RPMI7951 (cell line): ENCODE results near the gene OXSR1. TPM values are rescaled to one million over a fixed set of nuclear protein-coding genes. Genes with fewer than 3 reads are reported as not detected.
"Not testable (repeated sequence)": the region's sequence is repeated elsewhere in the genome, so short reads cannot be mapped to it uniquely, and the experiment has no call there.

Experiments used
- DNase-seq: peaks from one replicate; pipeline ENCODE4 v3.0.0-alpha.2; 2012; ENCODE audit warnings: low read depth
- total RNA-seq: library from RNA; depleted of rRNA; stranded (reverse); fragments of >200 nt; shearing (Covaris generic); gene quantifications from 2 replicates; pipeline ENCODE4 v1.2.3, GENCODE V29; 2014

The OXSR1 gene
- total RNA-seq, 1 experiment from 2014 or later = 58.8 TPM

DNA sequence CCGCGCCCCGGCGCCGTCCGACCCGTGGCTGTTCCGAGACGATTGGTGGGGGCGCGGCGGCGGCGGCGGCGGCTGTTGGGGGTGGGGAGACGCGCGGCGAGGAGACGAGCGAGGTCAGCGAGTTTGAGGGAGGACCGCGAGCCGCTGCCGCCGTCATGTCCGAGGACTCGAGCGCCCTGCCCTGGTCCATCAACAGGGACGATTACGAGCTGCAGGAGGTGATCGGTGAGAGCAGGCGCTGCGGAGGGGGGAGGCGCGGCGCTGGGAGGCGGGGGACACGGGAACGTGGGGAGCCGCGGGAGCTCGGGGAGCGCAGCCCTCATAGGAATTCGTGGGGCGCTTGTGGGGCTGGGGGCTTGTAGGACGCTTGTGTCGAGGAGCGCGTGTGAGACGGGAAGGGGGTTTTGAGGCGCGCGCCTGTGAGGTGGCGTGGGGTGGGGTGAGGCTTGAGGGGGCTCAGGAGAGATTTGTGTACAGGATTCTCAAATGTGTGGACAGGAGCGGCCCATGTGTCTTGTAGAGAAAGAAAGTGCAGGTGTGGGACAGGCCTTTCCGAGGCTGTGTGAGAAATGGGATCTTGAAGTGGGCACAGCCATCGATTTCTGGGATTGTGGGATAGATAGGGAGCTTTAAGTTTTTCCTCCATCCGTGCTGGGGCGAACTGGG, 518 bp downstream of the OXSR1 start:
- DNase-seq = peak; percentile 20

DNA sequence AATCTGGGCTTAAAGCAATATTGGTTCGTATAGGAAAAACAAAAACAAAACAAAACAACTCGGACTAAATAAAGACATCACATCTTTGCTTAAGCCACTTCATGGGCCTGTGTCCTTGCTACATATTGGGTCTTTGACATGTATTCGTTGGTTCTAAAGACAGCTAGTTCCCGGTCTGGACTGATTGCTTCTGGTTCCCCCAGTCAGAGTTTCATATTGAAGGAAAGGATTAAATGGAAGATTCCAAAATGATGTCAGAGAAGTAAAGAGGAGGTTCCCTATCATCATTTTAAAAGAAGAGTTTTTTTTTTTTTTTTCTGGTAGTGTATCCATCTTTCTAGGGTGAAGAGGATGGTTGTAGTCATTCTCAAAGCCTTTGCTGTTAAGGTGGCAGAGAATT, 2.3 kb downstream of the OXSR1 start:
- DNase-seq = peak; percentile 11

DNA sequence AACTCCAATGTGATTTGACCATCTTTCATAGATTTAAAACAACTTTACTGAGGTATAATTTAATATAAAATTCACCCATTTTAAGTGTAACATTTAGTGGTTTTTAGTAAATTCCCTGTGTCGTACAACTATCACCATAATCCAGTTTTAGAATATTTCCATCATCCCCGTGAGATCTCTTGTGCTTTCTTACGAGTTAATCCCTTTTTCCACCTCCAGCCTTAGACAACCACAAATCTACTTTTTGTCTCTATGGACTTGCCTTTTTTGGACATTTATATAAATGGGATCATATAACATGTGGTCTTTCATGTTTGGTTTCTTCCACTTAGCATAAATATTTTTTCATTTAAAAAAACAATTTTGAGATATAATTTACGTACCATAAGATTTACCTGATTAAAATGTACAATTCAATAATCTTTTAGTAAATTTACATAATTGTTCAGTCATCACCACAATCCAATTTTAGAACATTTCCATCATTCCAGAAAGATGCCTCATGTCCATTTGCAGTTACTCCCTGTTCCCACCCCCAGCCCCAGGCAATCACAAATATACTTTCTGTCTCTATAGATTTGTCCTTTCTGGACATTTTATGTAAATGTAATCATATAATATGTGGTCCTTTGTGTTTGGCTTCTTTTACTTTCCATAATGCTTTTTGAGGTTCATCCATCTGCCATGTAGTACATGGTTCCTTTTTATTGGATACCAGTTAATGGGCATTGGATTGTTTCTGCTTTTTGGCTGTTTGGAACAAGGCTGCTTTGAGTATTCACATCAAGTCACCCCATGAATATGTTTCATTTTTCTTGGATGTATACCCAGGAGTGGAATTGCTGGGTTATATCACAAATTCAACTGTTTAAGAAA, 3.1 kb downstream of the OXSR1 start:
- DNase-seq = peak; percentile 83

GRCh38 chr3:38169027-38169317, 3.6 kb downstream of the OXSR1 start:
- DNase-seq = peak; percentile 72

DNA sequence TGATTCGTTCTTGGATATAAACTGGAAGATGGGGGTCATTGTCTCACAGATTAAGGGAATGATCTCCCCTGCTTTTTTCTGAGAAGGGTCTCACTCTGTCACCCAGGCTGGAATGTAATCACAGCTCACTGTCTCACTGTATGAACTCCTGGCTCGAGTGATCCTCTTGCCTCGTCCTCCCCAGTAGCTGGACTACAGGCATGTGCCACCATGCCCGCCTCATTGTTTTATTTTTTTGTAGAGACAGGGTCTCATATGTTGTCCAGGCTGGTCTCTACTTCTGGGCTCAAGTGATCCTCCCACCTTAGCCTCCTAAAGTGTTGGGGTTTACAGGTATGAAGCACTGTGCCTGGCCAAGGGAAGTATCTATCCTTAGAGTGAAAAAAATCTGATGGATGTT, 5.4 kb downstream of the OXSR1 start:
- DNase-seq = no peak

DNA sequence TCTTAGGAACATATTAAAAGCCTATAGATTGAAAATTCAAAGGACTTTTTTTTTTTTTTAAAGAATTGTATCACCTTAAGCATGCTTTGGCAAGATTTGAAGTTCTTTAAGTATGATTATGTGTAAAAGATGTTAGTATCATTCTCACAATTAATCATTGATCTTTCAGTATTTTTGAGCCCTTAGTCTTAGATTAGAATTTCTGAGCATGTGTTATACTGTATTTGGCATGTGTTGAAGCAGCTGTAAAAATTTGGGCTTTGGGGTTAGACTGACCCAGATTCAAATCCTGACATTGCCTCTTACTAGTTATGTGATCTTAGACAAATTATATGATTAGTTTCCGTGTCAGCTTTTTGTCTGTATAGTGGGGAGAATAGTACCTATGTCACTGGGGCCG, 6.3 kb downstream of the OXSR1 start:
- DNase-seq = no peak

- DNase-seq = no peak
Measured at GRCh38 chr3:38173834-38174418, 8.6 kb downstream of the OXSR1 start.

DNA sequence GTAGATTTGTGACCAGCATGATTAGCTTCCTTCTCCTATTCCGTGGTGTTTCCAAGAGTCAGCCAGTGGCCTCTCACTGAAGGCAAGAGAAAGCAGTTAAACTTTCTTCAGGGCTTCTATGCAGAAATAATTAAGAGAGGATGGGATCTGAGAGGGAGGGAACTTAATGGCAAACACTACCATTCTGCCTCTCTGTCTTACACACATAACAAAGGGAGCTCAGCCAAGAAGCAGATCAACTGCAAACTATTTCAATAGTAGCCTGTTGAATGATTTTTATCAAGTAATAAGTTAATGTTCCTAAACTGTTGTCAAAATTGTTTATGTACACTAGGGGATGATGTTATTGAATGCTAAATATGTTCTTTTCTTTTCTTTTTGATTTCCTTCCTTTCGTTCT, 11.8 kb downstream of the OXSR1 start:
- no peak for DNase-seq

GRCh38 chr3:38186781-38187180, 21.4 kb downstream of the OXSR1 start:
- DNase-seq = no peak

DNA sequence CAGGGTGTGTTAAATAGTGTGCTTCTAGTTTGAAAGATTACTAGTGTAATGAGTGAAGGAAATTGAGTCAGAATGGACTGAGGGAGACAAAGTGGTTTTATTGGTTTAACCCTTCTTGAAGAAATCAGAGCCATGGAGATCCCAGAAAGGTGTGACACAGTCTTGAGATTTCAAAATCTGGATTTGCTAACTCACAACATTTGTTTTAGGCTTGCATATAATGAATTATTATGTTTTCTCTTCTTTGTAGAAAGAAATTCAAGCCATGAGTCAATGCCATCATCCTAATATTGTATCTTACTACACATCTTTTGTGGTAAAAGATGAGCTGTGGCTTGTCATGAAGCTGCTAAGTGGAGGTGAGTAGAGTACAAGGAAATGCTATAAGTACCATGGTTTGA, 25.1 kb downstream of the OXSR1 start:
- no peak for DNase-seq

DNA sequence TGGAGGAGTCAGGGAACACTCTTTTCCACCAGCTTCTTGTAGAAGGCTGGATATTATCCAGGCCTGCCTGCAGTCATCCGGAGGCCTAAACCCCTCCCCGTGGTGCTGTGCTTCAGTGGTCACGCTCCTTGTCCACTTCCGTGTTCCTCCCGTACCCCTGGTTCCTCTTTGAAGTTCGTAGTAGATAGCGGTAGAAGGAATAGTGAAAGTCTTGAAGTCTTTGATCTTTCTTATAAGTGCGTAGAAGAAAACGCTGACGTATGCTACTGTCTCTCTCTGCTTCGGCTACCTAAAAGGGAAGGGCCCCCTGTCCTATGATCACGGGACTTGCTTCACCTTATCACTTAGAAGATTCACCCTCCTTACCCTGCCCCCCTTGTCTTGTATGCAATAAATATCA, 37.6 kb downstream of the OXSR1 start:
- not testable (repeated sequence) for DNase-seq

DNA sequence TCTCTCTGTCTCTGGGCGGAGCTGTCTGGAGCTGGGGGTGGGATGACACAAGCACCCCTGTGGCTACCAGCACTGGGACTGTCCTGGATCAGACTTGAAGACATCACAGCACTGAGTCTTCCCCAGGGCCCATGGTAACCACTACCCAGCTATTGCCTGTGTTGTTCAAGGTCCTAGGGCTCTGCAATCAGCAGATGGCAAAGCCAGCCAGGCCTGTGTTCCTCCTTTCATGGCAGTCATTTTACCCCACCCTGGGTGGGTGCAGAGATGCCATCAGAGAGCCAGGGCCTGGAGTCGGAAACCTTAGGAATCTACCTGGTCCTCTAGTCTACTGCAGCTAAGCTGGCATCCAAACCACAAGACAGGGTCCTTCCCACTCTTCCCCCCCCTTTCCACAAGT, 38.4 kb downstream of the OXSR1 start:
- no peak for DNase-seq

GRCh38 chr3:38204599-38205471, 39.5 kb downstream of the OXSR1 start:
- no peak for DNase-seq

- no peak for DNase-seq
Measured at GRCh38 chr3:38205472-38205805, 40.1 kb downstream of the OXSR1 start.

DNA sequence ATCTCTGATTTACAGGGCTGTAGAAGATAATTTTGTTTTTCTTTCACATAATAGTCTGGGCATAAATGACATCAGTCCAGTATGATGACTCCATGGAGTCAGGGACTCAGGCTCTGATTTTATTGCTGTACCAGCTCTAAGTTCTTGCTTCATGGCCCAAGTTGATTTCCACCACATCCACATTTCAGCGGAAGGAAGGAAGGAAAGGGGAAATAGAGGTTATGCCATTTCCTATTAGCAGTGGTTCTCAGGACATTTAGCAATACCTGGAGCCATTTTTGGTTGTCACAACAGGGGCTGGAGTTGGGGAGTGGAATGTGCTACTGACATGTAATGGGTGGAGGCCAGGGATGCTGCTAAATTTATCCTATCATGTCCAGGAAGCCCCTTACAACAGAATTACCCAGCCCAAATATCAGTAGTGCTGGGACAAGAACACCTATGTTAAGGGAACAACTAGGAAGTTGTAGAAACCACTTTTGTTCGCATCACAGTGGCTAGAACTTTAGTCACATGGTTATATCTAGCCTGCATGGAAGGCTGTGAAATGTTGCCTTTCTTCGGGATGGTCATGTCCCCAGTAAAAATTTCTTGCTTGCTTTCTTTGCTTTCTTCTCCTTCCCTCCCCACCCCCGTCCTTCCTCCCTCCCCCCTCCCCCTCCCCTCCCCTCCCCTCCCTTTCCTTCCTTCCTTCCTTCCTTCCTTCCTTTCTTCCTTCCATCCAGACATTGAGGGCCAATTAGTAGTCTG, 42.1 kb downstream of the OXSR1 start:
- DNase-seq = no peak

GRCh38 chr3:38210141-38210757, 44.9 kb downstream of the OXSR1 start:
- no peak for DNase-seq

DNA sequence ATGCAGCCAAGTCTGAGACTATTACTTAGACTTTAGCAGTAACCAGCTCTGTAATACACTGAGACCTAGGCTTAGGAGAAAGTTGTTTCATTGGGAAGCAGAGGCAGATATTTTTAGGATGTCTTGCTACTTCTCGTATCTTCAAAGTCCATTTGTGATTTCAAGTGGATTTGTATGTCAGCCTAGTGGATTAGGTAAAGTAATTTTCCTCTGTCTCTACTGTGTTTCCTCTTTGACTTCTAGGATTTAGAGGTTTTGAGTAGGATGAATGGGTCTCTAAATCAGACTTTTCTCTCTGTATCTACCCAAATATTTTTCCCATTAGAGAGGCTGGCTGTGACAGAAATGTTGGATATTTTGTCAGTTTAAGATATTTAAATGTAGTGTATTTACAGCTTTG, 46.8 kb downstream of the OXSR1 start:
- DNase-seq = no peak

DNA sequence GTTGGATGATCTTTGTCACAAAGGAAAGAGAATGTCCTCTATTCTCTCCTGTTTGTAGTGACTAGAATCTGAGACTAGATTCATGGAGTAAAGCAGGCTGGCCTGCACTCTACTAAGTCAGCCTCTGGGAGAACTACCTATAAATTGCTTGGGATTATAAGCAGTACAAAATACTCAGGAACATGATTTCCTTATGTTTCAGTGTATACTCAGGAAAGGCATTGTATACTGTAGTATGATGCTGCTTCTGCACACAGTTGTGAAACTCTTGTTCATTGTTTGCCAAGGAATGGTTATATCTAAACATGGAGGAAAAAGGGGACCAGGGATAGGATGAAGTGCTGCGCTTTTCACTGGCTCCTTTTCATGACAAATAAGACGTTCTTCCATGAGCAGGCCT, 49.2 kb downstream of the OXSR1 start:
- no peak for DNase-seq

DNA sequence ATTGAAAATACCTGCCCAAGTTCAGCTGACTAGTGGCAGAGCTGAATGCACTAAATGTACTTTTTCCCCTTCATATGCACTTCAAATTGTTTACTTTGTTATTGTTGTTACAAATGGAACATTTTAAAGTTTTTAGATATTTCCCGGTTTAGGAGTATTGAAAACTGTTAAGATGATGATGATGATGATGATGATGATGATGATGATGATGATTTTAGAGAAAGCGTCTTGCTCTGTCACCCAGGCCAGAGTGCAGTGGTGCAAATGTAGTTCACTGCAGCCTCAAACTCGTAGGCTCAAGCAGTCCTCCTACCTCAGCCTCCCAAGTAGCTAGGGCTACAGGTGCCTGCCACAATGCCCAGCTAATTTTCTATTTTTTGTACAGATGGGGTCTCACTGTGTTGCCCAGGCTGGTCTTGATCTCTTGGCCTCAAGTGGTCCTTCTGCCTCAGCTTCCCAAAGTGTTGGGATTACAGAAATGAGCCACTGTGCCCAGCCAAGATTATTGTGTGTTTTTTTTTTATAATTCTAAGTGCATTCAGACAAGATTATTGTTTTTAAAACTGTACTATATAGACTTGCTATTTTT, 54.4 kb downstream of the OXSR1 start:
- DNase-seq = no peak

DNA sequence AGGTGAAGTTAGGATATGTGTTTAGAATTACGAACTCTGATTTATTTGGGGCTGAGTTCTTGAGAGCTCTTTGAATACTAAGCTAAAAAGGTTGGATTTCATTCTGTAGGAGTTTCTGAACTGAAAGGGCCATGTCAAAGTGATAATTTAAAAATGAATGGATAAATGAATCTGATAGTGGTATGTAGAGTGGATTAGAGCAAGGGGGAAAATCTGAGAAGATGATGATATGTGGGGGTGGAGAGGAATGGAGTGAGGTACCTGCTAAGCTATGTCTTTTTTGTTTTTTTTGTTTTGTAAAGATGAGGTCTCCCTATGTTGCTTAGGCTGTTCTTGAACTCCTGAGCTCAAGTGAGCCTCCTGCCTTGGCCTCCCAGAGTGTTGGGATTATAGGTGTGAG, 55.7 kb downstream of the OXSR1 start:
- DNase-seq = no peak
